Neural cell (in vitro differentiated cells): Measurements from ENCODE around the gene ATPAF1.

Experiments
- EZH2 ChIP-seq: fragments of 200-600, 300-800 bp; shearing (Covaris generic), sonication (generic); IDR thresholded peaks from 2 replicates; pipeline ENCODE4 v1.6.1; 2014; ENCODE audit warnings: antibody characterized with exemption, low read length, borderline replicate concordance, mild to moderate bottlenecking; ENCODE audit not compliant: insufficient read depth, poor library complexity, severe bottlenecking
- RAD21 ChIP-seq: fragments of 450-650 bp; conservative IDR thresholded peaks from 2 replicates; pipeline ENCODE4 v1.6.1; 2014; ENCODE audit warnings: antibody characterized with exemption, mild to moderate bottlenecking, moderate library complexity
- TF ChIP-seq, protein P1 (sequence below): fragments of 450-650 bp; IDR thresholded peaks from 2 replicates; pipeline ENCODE4 v1.5.1; 2014; ENCODE audit warnings: antibody characterized with exemption, mild to moderate bottlenecking, moderate library complexity; ENCODE audit not compliant: poor library complexity, severe bottlenecking

DNA sequence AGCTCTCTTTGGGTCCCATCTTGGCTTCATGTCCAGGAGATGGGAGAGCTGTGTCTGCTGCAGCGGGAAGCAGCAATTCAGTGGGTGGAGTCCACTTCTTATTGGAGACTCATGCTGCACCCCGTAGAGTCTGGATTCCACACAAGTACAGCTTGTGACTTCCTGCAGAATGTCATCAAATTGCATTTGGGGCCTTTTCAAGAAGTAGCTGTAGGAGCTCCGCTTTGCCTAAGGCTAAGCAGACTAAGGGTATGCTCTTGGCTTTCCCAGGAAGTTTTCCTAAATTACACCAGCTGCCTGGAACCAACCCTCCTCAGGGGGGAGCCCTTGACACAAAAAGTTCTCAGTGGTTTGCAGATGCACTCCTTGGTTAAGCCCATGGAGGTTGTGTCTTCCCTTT, 45.8 kb downstream of the ATPAF1 start:
- TF ChIP-seq, protein P1, sequence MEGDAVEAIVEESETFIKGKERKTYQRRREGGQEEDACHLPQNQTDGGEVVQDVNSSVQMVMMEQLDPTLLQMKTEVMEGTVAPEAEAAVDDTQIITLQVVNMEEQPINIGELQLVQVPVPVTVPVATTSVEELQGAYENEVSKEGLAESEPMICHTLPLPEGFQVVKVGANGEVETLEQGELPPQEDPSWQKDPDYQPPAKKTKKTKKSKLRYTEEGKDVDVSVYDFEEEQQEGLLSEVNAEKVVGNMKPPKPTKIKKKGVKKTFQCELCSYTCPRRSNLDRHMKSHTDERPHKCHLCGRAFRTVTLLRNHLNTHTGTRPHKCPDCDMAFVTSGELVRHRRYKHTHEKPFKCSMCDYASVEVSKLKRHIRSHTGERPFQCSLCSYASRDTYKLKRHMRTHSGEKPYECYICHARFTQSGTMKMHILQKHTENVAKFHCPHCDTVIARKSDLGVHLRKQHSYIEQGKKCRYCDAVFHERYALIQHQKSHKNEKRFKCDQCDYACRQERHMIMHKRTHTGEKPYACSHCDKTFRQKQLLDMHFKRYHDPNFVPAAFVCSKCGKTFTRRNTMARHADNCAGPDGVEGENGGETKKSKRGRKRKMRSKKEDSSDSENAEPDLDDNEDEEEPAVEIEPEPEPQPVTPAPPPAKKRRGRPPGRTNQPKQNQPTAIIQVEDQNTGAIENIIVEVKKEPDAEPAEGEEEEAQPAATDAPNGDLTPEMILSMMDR = no peak
- TF ChIP-seq EZH2 (no peak), RAD21 (no peak)
